OCI-LY1 (cell line): Measurements from ENCODE around the gene MYL9.

Source experiments
- CTCF ChIP-seq: fragments of 200-600 bp; sonication (generic), shearing (Covaris generic); IDR thresholded peaks from 2 replicates; pipeline ENCODE4 v1.5.1; 2017; ENCODE audit warnings: mild to moderate bottlenecking, antibody characterized with exemption, low read length, moderate library complexity, mixed read lengths
- EZH2 ChIP-seq: fragments of 200-600 bp; sonication (generic), shearing (Covaris generic); IDR thresholded peaks from 2 replicates; pipeline ENCODE4 v1.8.0; 2017; ENCODE audit warnings: borderline replicate concordance, mixed run types, mild to moderate bottlenecking, antibody characterized with exemption, low read length, moderate library complexity, mixed read lengths

GRCh38 chr20:36562724-36563123, 21.4 kb downstream of the MYL9 start:
- TF ChIP-seq CTCF, result no peak
- TF ChIP-seq EZH2, result no peak
